ENCODE measurements around the gene ETDC.

Gene ETDC

GRCh38 chrX:135347381-135348016 lies 38.2 kb downstream of the ETDC start:
- no peak for DNase-seq

GRCh38 chrX:135354288-135354687 lies 45.0 kb downstream of the ETDC start:
- DNase-seq = no peak

Measured in NCI-H526 treated with DMSO at 0.1 percent for 48 hours (cell line).